HUES64 (cell line): ENCODE data around the gene ASB15.

Experiments
- H3K27ac ChIP-seq: 2 replicates; pipeline ENCODE4 v1.7.0; 2013; ENCODE audit warnings: low read depth, low read length, inconsistent platforms
- H3K27me3 ChIP-seq: 2 replicates; pipeline ENCODE4 v1.6.1; 2013; ENCODE audit warnings: mild to moderate bottlenecking, low read length; ENCODE audit not compliant: insufficient read depth
- H3K36me3 ChIP-seq: 2 replicates; pipeline ENCODE4 v1.6.1; 2013; ENCODE audit warnings: mild to moderate bottlenecking, low read length; ENCODE audit not compliant: insufficient read depth
- H3K4me1 ChIP-seq: 2 replicates; pipeline ENCODE4 v1.6.1; 2013; ENCODE audit warnings: mild to moderate bottlenecking, low read length, moderate library complexity; ENCODE audit not compliant: insufficient read depth
- H3K4me3 ChIP-seq: 2 replicates; pipeline ENCODE4 v1.5.1; 2013; ENCODE audit warnings: mild to moderate bottlenecking, low read length, moderate library complexity
- H3K9ac ChIP-seq: 2 replicates; pipeline ENCODE4 v1.6.1; 2013; ENCODE audit warnings: mild to moderate bottlenecking, low read depth, low read length
- H3K9me3 ChIP-seq: 2 replicates; pipeline ENCODE4 v1.6.1; 2013; ENCODE audit warnings: low read depth, low read length; ENCODE audit not compliant: insufficient read depth
- WGBS: fragments of 150-250, 120-280 bp; methylation state at CpG from one replicate; pipeline ENCODE4 v1.1.7; 2013; ENCODE audit warnings: missing lambda C conversion rate; 5-methylcytosine and 5-hydroxymethylcytosine counted together

ASB15 gene

GRCh38 chr7:123653162-123653561 lies 51.5 kb downstream of the ASB15 start:
- no peak overlapping the region for H3K27ac ChIP-seq
- WGBS = 92% methylated on average over 5 of the region's 6 CpGs

DNA sequence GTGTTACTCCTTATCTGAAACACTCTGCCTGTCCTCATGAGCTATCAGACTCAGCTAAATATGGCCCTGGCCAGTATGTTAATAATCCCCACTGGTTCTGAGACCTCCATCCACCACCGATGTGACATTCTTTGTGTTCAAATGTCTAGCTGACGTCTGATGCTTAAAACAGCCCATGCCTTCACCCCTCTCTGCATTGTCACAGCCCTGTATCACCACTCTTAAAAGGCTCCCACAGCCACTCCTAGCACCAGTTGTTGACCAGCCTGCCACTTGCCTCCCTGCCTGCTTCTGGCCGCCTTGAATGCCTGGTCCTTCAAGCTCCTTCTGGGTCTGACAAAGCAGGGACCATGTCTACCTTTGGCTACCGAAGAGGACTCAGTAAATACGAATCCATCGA lies 54.0 kb downstream of the ASB15 start, which contains the start of gene LMOD2:
Gene LMOD2 (plus strand): TSS at position 253 of the 400 bp plus-strand sequence. CDS start 98 bp downstream, at position 351.
- H3K4me3 ChIP-seq = no peak within 1 kb of the TSS
- no peak within 1 kb of the TSS for H3K27ac ChIP-seq
- 84% methylated on average over 6 of the region's 6 CpGs for WGBS
- no peaks in the 10 kb centered on the region for H3K9me3 ChIP-seq
- H3K9ac ChIP-seq = no peak within 1 kb of the TSS
- no peaks in the 10 kb centered on the region for H3K36me3 ChIP-seq
- H3K27me3 ChIP-seq = no peaks in the 10 kb centered on the region
- no peaks in the 10 kb centered on the region for H3K4me1 ChIP-seq

More at GRCh38 chr7:123653162-123653561, 51.5 kb downstream of the ASB15 start:
- H3K27me3 ChIP-seq = no peaks in the 10 kb centered on the region
- peaks cover 6% of the 10 kb centered on the region; the same call in 1 of the 2 replicates for H3K4me1 ChIP-seq
- H3K36me3 ChIP-seq = no peaks in the 10 kb centered on the region
- H3K9me3 ChIP-seq = no peaks in the 10 kb centered on the region
- no peak overlapping the region for H3K4me3 ChIP-seq
- H3K9ac ChIP-seq = no peak overlapping the region

DNA sequence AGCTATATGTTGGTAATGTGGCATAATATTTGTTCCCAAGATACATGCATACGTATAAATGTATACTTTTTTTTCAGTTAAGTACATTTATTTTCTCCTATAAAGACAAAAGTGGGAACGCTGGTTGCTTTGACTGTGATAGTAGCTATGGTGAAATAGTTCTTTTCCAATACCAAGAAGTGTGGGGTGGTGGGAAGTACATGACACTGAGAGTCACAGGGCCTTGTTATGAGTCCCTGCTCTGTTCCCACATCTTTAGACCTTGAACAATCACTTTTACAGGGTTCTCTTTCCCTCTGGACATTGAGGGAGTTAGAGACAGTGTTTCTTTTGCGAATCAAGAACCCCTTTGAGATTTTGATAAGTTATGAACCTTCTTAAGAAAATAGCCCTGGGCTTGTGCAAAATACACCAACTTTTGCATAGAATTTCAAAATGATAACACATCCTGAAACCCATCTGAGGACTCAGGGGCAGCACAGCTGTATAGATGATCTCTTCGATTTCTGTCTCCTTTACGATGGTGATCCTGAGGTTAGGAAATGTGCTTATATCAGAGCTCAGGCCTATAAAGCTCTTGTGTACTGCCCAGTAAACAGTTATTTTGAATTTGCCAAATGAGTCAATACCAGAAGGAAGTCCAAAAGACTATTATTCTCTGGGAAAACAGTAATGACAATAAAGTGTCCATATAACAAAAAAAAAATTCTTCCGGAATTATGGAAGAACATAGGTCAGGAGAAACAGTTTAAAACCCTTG lies 55.1 kb downstream of the ASB15 start:
- H3K27me3 ChIP-seq = no peaks in the 10 kb centered on the region
- WGBS = over 99% methylated on average over 3 of the region's 6 CpGs
- no peak overlapping the region for H3K9ac ChIP-seq
- no peak overlapping the region for H3K4me3 ChIP-seq
- no peaks in the 10 kb centered on the region for H3K9me3 ChIP-seq
- H3K4me1 ChIP-seq = no peaks in the 10 kb centered on the region
- no peak overlapping the region for H3K27ac ChIP-seq
- no peaks in the 10 kb centered on the region for H3K36me3 ChIP-seq

DNA sequence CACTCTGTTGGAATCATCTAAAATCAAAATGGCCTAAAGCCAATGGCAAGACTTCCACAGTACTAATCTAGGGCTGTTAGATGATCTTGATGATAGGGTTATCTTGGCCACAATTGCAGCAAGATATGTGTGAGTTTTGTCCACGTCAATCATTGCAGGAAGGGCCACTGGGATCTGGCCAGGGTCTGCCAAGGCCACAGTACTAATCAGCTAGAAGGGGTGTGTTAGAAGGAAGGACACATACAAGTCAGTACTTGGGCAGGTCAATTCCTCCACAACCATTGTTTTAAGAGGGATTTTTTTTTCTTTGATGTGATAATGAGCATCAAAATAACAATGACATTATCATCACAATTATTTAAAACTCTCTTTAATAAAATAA lies 55.7 kb downstream of the ASB15 start:
- Histone ChIP-seq H3K27me3 (no peaks in the 10 kb centered on the region), H3K27ac (no peak overlapping the region), H3K9me3 (no peaks in the 10 kb centered on the region), H3K36me3 (no peaks in the 10 kb centered on the region), H3K4me3 (no peak overlapping the region), H3K9ac (no peak overlapping the region), H3K4me1 (no peaks in the 10 kb centered on the region)
- 86% methylated on average over 1 of the region's 1 CpG for WGBS

GRCh38 chr7:123658023-123658422 lies 56.4 kb downstream of the ASB15 start:
- 94% methylated on average over 6 of the region's 6 CpGs for WGBS
- H3K4me1 ChIP-seq = no peaks in the 10 kb centered on the region
- H3K9me3 ChIP-seq = no peaks in the 10 kb centered on the region
- no peak overlapping the region for H3K9ac ChIP-seq
- no peaks in the 10 kb centered on the region for H3K27me3 ChIP-seq
- no peak overlapping the region for H3K4me3 ChIP-seq
- no peak overlapping the region for H3K27ac ChIP-seq
- no peaks in the 10 kb centered on the region for H3K36me3 ChIP-seq

- no peak overlapping the region for H3K27ac ChIP-seq
- WGBS = 80% methylated on average over 8 of the region's 8 CpGs
- no peaks in the 10 kb centered on the region for H3K9me3 ChIP-seq
- H3K4me3 ChIP-seq = no peak overlapping the region
- no peaks in the 10 kb centered on the region for H3K36me3 ChIP-seq
- H3K27me3 ChIP-seq = no peaks in the 10 kb centered on the region
- no peaks in the 10 kb centered on the region for H3K4me1 ChIP-seq
- H3K9ac ChIP-seq = no peak overlapping the region
Measured at GRCh38 chr7:123660514-123661354, 59.1 kb downstream of the ASB15 start.

- no peaks in the 10 kb centered on the region for H3K4me1 ChIP-seq
- H3K36me3 ChIP-seq = no peaks in the 10 kb centered on the region
- no peak overlapping the region for H3K27ac ChIP-seq
- H3K9me3 ChIP-seq = no peaks in the 10 kb centered on the region
- H3K27me3 ChIP-seq = no peaks in the 10 kb centered on the region
- no peak overlapping the region for H3K4me3 ChIP-seq
- WGBS = 82% methylated on average over 1 of the region's 1 CpG
- no peak overlapping the region for H3K9ac ChIP-seq
Measured at GRCh38 chr7:123661765-123662164, 60.1 kb downstream of the ASB15 start.

GRCh38 chr7:123662293-123662692 lies 60.7 kb downstream of the ASB15 start:
- no peak overlapping the region for H3K27ac ChIP-seq
- no peak overlapping the region for H3K4me3 ChIP-seq
- no peaks in the 10 kb centered on the region for H3K27me3 ChIP-seq
- no peaks in the 10 kb centered on the region for H3K4me1 ChIP-seq
- no peaks in the 10 kb centered on the region for H3K9me3 ChIP-seq
- H3K9ac ChIP-seq = no peak overlapping the region
- WGBS = 93% methylated on average over 15 of the region's 15 CpGs
- H3K36me3 ChIP-seq = no peaks in the 10 kb centered on the region

DNA sequence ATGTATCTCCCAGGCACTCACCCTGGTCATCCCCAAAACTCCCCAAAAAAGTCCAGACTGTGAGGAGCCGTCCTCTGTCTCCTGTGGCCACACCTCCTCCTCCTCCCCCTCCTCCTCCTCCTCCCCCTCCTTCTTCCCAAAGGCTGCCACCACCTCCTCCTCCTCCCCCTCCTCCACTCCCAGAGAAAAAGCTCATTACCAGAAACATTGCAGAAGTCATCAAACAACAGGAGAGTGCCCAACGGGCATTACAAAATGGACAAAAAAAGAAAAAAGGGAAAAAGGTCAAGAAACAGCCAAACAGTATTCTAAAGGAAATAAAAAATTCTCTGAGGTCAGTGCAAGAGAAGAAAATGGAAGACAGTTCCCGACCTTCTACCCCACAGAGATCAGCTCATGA lies 61.1 kb downstream of the ASB15 start:
- 70% methylated on average over 2 of the region's 3 CpGs for WGBS
- Histone ChIP-seq H3K4me1 (no peaks in the 10 kb centered on the region), H3K36me3 (no peaks in the 10 kb centered on the region), H3K9me3 (no peaks in the 10 kb centered on the region), H3K27ac (no peak overlapping the region), H3K4me3 (no peak overlapping the region), H3K27me3 (no peaks in the 10 kb centered on the region), H3K9ac (no peak overlapping the region)

GRCh38 chr7:123663200-123663599 lies 61.6 kb downstream of the ASB15 start:
- no peaks in the 10 kb centered on the region for H3K27me3 ChIP-seq
- no peak overlapping the region for H3K9ac ChIP-seq
- 93% methylated on average over 5 of the region's 6 CpGs for WGBS
- no peak overlapping the region for H3K4me3 ChIP-seq
- H3K27ac ChIP-seq = no peak overlapping the region
- H3K4me1 ChIP-seq = no peaks in the 10 kb centered on the region
- no peaks in the 10 kb centered on the region for H3K36me3 ChIP-seq
- H3K9me3 ChIP-seq = no peaks in the 10 kb centered on the region

- WGBS = 92% methylated on average over 2 of the region's 2 CpGs
Measured at GRCh38 chr7:123665157-123665556, 63.5 kb downstream of the ASB15 start.

More at GRCh38 chr7:123665157-123665556, 63.5 kb downstream of the ASB15 start:
- Histone ChIP-seq H3K36me3 (no peaks in the 10 kb centered on the region), H3K4me1 (no peaks in the 10 kb centered on the region), H3K9me3 (no peaks in the 10 kb centered on the region), H3K27me3 (no peaks in the 10 kb centered on the region), H3K9ac (no peak overlapping the region), H3K4me3 (no peak overlapping the region), H3K27ac (no peak overlapping the region)
